GM12878 (cell line): ENCODE data around the gene SLIRP. TPM values are rescaled to one million over a fixed set of nuclear protein-coding genes. Genes with fewer than 3 reads are reported as not detected.

Experiments used
- ATAC-seq: fragments of 200-7000 bp; cut with Tn5 transposase; 3 replicates; pipeline ENCODE4 v1.9.1; 2020; ENCODE audit warnings: mild to moderate bottlenecking, moderate library complexity
- BruUV-seq: library from RNA; stranded (reverse); fragments of 400-500 nt; replicated peaks from 2 replicates; lab custom pipeline; 2021; lab: Mats Ljungman, UMichigan
- CTCF ChIA-PET: fragments of 300-600 bp; sonication (Branson Sonifier 250); formaldehyde crosslinking; extraction: SDS; loops from one replicate; lab custom pipeline; 2021; ENCODE audit warnings: inconsistent platforms; lab: Yijun Ruan, JAX
- POLR2A ChIA-PET: fragments of 350-600 bp; formaldehyde crosslinking; extraction: SDS; loops from one replicate; lab custom pipeline; 2021; ENCODE audit warnings: inconsistent platforms; lab: Charles Lee
- RAD21 ChIA-PET: fragments of 300-600 bp; sonication (Branson Sonifier 250); formaldehyde crosslinking; loops from one replicate; lab custom pipeline; 2023; ENCODE audit warnings: antibody characterized with exemption; ENCODE audit not compliant: unreplicated experiment; lab: Charles Lee
- SMC1A ChIA-PET: fragments of 300-600 bp; sonication (Branson Sonifier 250); formaldehyde crosslinking; loops from one replicate; lab custom pipeline; 2023; ENCODE audit not compliant: unreplicated experiment, uncharacterized antibody; lab: Charles Lee
- DNase-seq: peaks from one replicate; pipeline ENCODE4 v3.0.0-alpha.2; 2011; ENCODE audit warnings: low read depth, low spot score
- FAIRE-seq: peaks from 3 replicates; lab custom pipeline; 2011; peaks lifted over from hg19 to GRCh38; lab: Jason Lieb, UNC
- H2AFZ ChIP-seq: 2 replicates; pipeline ENCODE4 v1.6.0; 2011; ENCODE audit warnings: low read depth, low read length, control low read depth; ENCODE audit not compliant: control insufficient read depth
- H3K27ac ChIP-seq: 2 replicates; pipeline ENCODE4 v1.5.1; 2011; ENCODE audit warnings: control low read depth; ENCODE audit not compliant: control insufficient read depth, insufficient read depth
- H3K27me3 ChIP-seq, 2 experiments: replicated peaks in 1 of 2; 2 replicates each; pipeline versions ENCODE4 v1.6.0 to v1.6.1; 2011; ENCODE audit warnings: low read length in 1 of 2; ENCODE audit not compliant: control insufficient read depth in 2 of 2, insufficient read depth in 2 of 2
- H3K36me3 ChIP-seq, 2 experiments: 2 replicates each; pipeline ENCODE4 v1.5.1; 2011; ENCODE audit warnings: low read length in 1 of 2; ENCODE audit not compliant: control insufficient read depth in 2 of 2, insufficient read depth in 2 of 2
- H3K4me1 ChIP-seq: 2 replicates; pipeline ENCODE4 v1.6.1; 2011; ENCODE audit warnings: mild to moderate bottlenecking, low read length, moderate library complexity, mixed read lengths; ENCODE audit not compliant: control insufficient read depth, insufficient read depth
- H3K4me2 ChIP-seq: 2 replicates; pipeline ENCODE4 v1.6.0; 2011; ENCODE audit warnings: control low read depth; ENCODE audit not compliant: control insufficient read depth, insufficient read depth
- H3K4me3 ChIP-seq: fragments of 200-600 bp; sonication (generic); 2 replicates; pipeline ENCODE4 v1.5.1; 2016
- H3K79me2 ChIP-seq: 2 replicates; pipeline ENCODE4 v1.6.0; 2011; ENCODE audit warnings: low read length; ENCODE audit not compliant: control insufficient read depth, insufficient read depth
- H3K9ac ChIP-seq: 2 replicates; pipeline ENCODE4 v1.8.0; 2011; ENCODE audit warnings: low read length, control low read depth, mixed read lengths; ENCODE audit not compliant: control insufficient read depth, insufficient read depth
- H3K9me3 ChIP-seq: replicated peaks from 3 replicates; pipeline ENCODE4 v1.5.1; 2011; ENCODE audit warnings: mild to moderate bottlenecking, low read length; ENCODE audit not compliant: control insufficient read depth, insufficient read depth
- H4K20me1 ChIP-seq: 2 replicates; pipeline ENCODE4 v1.6.0; 2011; ENCODE audit not compliant: control insufficient read depth, insufficient read depth
- ATF7 ChIP-seq: fragments of 450-650 bp; IDR thresholded peaks from 2 replicates; pipeline ENCODE4 v1.6.1; 2016; ENCODE audit warnings: low read depth, mild to moderate bottlenecking
- BCL11A ChIP-seq: IDR thresholded peaks from 2 replicates; pipeline ENCODE4 v1.6.1; 2011; ENCODE audit warnings: low read depth, low read length
- CREM ChIP-seq: IDR thresholded peaks from 2 replicates; pipeline ENCODE4 v1.6.1; 2014; ENCODE audit warnings: antibody characterized with exemption, low read depth
- WRNIP1 ChIP-seq: IDR thresholded peaks from 2 replicates; pipeline ENCODE4 v1.6.1; 2011; ENCODE audit warnings: low read depth, low read length, improper control_type of control experiment, borderline replicate concordance
- WGBS: methylation state at CpG from one replicate; pipeline ENCODE4 v1.1.6; 2016; ENCODE audit warnings: low lambda C conversion rate; ENCODE audit not compliant: insufficient replicate concordance, insufficient coverage; ENCODE audit errors: missing lambda C conversion rate; 5-methylcytosine and 5-hydroxymethylcytosine counted together
- in situ Hi-C: fragments of 300-500 bp; cut with MboI; formaldehyde crosslinking; loops from 9 replicates; pipeline ENCODE4 v1.14.3; 2018; ENCODE audit warnings: mixed read lengths
- intact Hi-C: fragments of 100-400 bp; cut with micrococcal nuclease; formaldehyde crosslinking; loops from one replicate; pipeline ENCODE4 v1.14.2; 2022; ENCODE audit not compliant: unreplicated experiment
- polyA plus RNA-seq, 11 experiments: library from polyadenylated mRNA; depleted of rRNA in 4 of 11; unstranded in 6 of 11; stranded (reverse) in 5 of 11; fragments of >200 nt; fragmentation: Nextera tagmentation in 4 of 11; fragmentation: Illumina TruSeq in 1 of 11; extraction: Ambion mirVana in 4 of 11; extraction: Trizol in 1 of 11; gene quantifications; 1 replicate in 1 of 11; 2 replicates in 10 of 11; pipeline versions ENCODE4 v1.2.1 to v1.2.3, GENCODE V29; 2011 to 2016; ENCODE audit warnings: inconsistent platforms in 2 of 11, missing spikeins in 2 of 11, low read depth in 1 of 11
- total RNA-seq, 4 experiments: library from RNA; depleted of rRNA in 3 of 4; stranded (reverse); fragments of >200 nt in 3 of 4; fragmentation: Illumina TruSeq in 1 of 4; extraction: Trizol in 1 of 4; gene quantifications; 2 replicates each; pipeline versions ENCODE4 v1.2.1 to v1.2.3, GENCODE V29; 2013 to 2021
- TF ChIP-seq, protein P1 (sequence below): IDR thresholded peaks from 2 replicates; pipeline ENCODE4 v1.6.1; 2012; ENCODE audit warnings: low read length, inconsistent platforms

Gene SLIRP
- total and polyA plus RNA-seq, 10 of the 15 experiments (the other 5 are each of a cell fraction or from before 2014, with no cell fraction given), result 196 to 1,510 (median 596) TPM

DNA sequence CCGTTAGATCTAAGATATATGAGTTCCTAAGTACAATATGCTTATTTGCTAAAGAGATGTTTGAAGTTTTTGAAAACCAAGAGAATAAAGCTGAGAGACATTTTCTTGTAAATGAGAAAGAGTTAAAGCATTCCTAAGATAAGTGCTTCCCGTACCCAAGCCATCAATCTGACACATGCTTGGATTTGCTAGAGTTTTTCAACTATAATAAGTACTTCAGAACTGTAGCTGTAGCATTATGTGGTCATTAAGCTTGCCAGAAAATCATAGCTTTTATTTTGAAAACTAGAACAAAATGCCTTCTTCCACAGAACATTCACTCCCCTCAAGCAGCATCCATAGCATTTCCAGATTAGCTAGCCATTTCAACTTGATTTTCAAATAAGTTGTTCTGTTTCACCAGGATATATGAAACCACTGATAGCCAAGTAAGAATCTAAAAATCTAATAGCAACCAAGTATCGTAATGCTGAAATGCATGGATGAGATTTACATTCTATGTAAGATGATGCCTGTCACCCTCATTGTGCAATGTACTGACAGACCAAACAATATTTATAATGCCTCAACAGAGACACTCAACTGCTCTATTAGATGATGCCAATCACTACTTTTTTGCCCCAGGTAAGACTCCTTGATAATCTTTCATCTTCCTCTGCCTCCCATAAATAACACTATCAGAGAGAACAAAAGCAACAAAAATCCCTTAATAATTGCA lies 45.1 kb downstream of the SLIRP start:
- CTCF ChIA-PET, result interaction anchor here (1.2 to 2.5 kb wide), 3 partner anchors 8 to 37 kb away, joined by 3 to 9 read pairs (median 3); partner anchors contain the start of gene SNW1
- TSS peak; percentile 4 for BruUV-seq
- Histone ChIP-seq H3K4me2 (no peak overlapping the region), H3K4me3 (no peak overlapping the region), H4K20me1 (peaks cover 3% of the 10 kb centered on the region), H3K9ac (no peak overlapping the region), H3K9me3 (no peaks in the 10 kb centered on the region; the same call in 2 of the 3 replicates), H3K36me3 (peaks cover 0 to 24% of the 10 kb centered on the region in 2 experiments; a peak in 2 of 4 replicates), H2AFZ (no peak overlapping the region), H3K79me2 (peaks cover 16% of the 10 kb centered on the region), H3K4me1 (no peaks in the 10 kb centered on the region), H3K27me3 (no peaks in the 10 kb centered on the region)
- POLR2A ChIA-PET, result interaction anchor here (1.4 kb wide), 1 partner anchor 9 kb away, joined by 3 read pairs; no protein-coding TSS in a partner anchor
- in situ Hi-C loops, result no loop called here
- RAD21 ChIA-PET, result no interaction called here
- intact Hi-C loops, result no loop called here
- ATAC-seq, result no peak
- no peak for TF ChIP-seq BCL11A
- TF ChIP-seq, protein P1, sequence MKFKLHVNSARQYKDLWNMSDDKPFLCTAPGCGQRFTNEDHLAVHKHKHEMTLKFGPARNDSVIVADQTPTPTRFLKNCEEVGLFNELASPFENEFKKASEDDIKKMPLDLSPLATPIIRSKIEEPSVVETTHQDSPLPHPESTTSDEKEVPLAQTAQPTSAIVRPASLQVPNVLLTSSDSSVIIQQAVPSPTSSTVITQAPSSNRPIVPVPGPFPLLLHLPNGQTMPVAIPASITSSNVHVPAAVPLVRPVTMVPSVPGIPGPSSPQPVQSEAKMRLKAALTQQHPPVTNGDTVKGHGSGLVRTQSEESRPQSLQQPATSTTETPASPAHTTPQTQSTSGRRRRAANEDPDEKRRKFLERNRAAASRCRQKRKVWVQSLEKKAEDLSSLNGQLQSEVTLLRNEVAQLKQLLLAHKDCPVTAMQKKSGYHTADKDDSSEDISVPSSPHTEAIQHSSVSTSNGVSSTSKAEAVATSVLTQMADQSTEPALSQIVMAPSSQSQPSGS, result no peak
- TF ChIP-seq ATF7, result no peak
- no peak for TF ChIP-seq WRNIP1
- TF ChIP-seq CREM, result no peak
- TF ChIP-seq, all 136 proteins: peak for 0
- DNase-seq (no peak), FAIRE-seq (no peak)
- H3K27ac ChIP-seq, result no peak overlapping the region
- SMC1A ChIA-PET, result interaction anchor here (0.7 to 1.4 kb wide), 6 partner anchors 9 to 294 kb away, joined by 3 read pairs; partner anchors contain the start of gene ADCK1
- WGBS, result 96% methylated on average over 3 of the region's 3 CpGs
